Gastrocnemius medialis (tissue), 4 donors: ENCODE results near the gene NCAPD3. TPM values are rescaled to one million over a fixed set of nuclear protein-coding genes. Genes with fewer than 3 reads are reported as not detected.

Experiments
- ATAC-seq, 2 donors: fragments of 150-250 bp; one replicate each; pipeline ENCODE4 v1.9.1; 2016
- DNase-seq, 2 donors: peaks; one replicate each; pipeline ENCODE4 v3.0.0-alpha.2; 2019
- H3K27ac ChIP-seq, 4 donors: fragments of 200-600 bp; sonication (generic); 1 replicate in 1 of 4; 2 replicates in 3 of 4; pipeline ENCODE4 v1.5.1; 2016 to 2018; ENCODE audit warnings: mild to moderate bottlenecking in 2 of 4, moderate library complexity in 1 of 4
- H3K27me3 ChIP-seq, 3 donors: fragments of 200-600 bp; sonication (generic) in 2 of 3; 1 replicate in 1 of 3; 2 replicates in 2 of 3; pipeline versions ENCODE4 v1.5.1 to v1.6.0; 2016 to 2019; ENCODE audit warnings: mild to moderate bottlenecking in 1 of 3, moderate library complexity in 1 of 3
- H3K36me3 ChIP-seq, 2 donors: fragments of 200-600 bp; sonication (generic) in 1 of 2; one replicate each; pipeline ENCODE4 v1.5.1; 2017 to 2018
- H3K4me1 ChIP-seq, 2 donors: fragments of 200-600 bp; sonication (generic) in 1 of 2; one replicate each; pipeline ENCODE4 v1.5.1; 2016 to 2017; ENCODE audit warnings: mild to moderate bottlenecking in 2 of 2
- H3K4me3 ChIP-seq, 4 donors: fragments of 200-600 bp; sonication (generic) in 3 of 4; 1 replicate in 1 of 4; 2 replicates in 3 of 4; pipeline ENCODE4 v1.5.1; 2016 to 2019; ENCODE audit warnings: mild to moderate bottlenecking in 2 of 4
- H3K9me3 ChIP-seq, 3 donors: fragments of 200-600 bp; sonication (generic) in 2 of 3; 1 replicate in 1 of 3; 2 replicates in 2 of 3; pipeline ENCODE4 v1.5.1; 2016 to 2019
- CTCF ChIP-seq, 5 experiments: fragments of 450-650 bp in 3 of 5; fragments of 200-600 bp in 2 of 5; sonication (generic) in 2 of 5; IDR thresholded peaks in 4 of 5; conservative IDR thresholded peaks in 1 of 5; 1 replicate in 4 of 5; 2 replicates in 1 of 5; pipeline ENCODE4 v1.5.1; 2016 to 2019; ENCODE audit warnings: antibody characterized with exemption in 5 of 5, mild to moderate bottlenecking in 3 of 5, moderate library complexity in 3 of 5
- POLR2A ChIP-seq, 2 donors: fragments of 450-650 bp; IDR thresholded peaks; one replicate each; pipeline ENCODE4 v1.6.1; 2017; ENCODE audit warnings: antibody characterized with exemption in 2 of 2, mild to moderate bottlenecking in 2 of 2, moderate library complexity in 2 of 2
- in situ Hi-C, 4 donors: fragments of 200-750 bp; cut with MboI; loops; one replicate each; pipeline versions ENCODE4 v1.15.0 to v1.8.0; 2017; ENCODE audit warnings: low sequenced_read_pairs in 4 of 4
- intact Hi-C: fragments of 100-400 bp; cut with DNase I; formaldehyde crosslinking; loops from one replicate; pipeline ENCODE4 v1.15.1; 2023; ENCODE audit warnings: low total_unique reads
- total RNA-seq, 4 donors: library from RNA; depleted of rRNA; stranded (reverse); fragments of >200 nt; gene quantifications; one replicate each; pipeline versions ENCODE4 v1.1.0 to v1.2.3, GENCODE V29; 2016

Gene NCAPD3
- total RNA-seq, 4 donors from 2014 or later, result 3.6 to 6.7 (median 4.5) TPM

DNA sequence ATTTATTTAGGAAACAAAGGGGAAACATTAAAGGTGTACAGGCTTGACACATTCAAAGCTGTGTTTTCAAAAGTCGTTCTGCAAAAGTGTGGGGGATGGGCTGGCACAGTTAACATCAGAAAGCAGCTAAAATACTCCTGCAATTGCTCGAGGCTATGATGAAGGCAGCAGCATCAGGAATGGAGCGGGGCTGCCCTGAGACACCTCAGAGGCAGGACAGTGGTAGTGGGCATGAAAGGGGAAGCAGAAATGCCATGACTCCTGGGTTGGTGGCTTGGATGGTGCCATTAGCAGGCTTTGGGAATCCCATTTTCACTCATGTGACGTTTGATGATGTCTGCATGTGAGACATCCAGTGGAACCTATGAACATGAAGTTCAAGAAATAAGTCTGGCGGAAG is 646 bp downstream of the NCAPD3 start:
- peaks cover 32 to 37% of the 10 kb centered on the region in 2 donors for H3K4me1 ChIP-seq
- in situ Hi-C loops (no loop called here), intact Hi-C loops (loop anchor here (5.0 to 10.0 kb wide), 4 partner anchors 106 to 268 kb away; partner anchors contain the start of genes GLB1L2 and IGSF9B)
- H3K9me3 ChIP-seq, result no peaks in the 10 kb centered on the region
- no peak for DNase-seq
- H3K27ac ChIP-seq, result peak overlapping the region in 2 of 4 donors; percentile 97 to 98
- ATAC-seq, result no peak
- peaks cover 0 to 18% of the 10 kb centered on the region in 2 donors for H3K36me3 ChIP-seq
- TF ChIP-seq CTCF (IDR thresholded peaks at IDR 0.05 in 4 of 5, conservative IDR thresholded peaks at IDR 0.05 in 1 of 5), result no peak
- TF ChIP-seq POLR2A (IDR thresholded peaks at IDR 0.05), result no peak
- no peaks in the 10 kb centered on the region for H3K27me3 ChIP-seq
- H3K4me3 ChIP-seq, result peak overlapping the region; percentile 78 to 88 (median 85)

- peaks cover 0 to 31% of the 10 kb centered on the region in 2 donors for H3K36me3 ChIP-seq
- DNase-seq, result no peak
- ATAC-seq, result no peak
- no peaks in the 10 kb centered on the region for H3K4me1 ChIP-seq
- TF ChIP-seq CTCF (IDR thresholded peaks at IDR 0.05 in 4 of 5, conservative IDR thresholded peaks at IDR 0.05 in 1 of 5), result no peak
- no peak for TF ChIP-seq POLR2A (IDR thresholded peaks at IDR 0.05)
- no peaks in the 10 kb centered on the region for H3K27me3 ChIP-seq
- no peaks in the 10 kb centered on the region for H3K9me3 ChIP-seq
- intact Hi-C loops, result no loop called here
- no peak overlapping the region for H3K4me3 ChIP-seq
- in situ Hi-C loops, result no loop called here
- H3K27ac ChIP-seq, result no peak overlapping the region
Observed at GRCh38 chr11:134216816-134217215, 7.0 kb downstream of the NCAPD3 start.

GRCh38 chr11:134215836-134216235 is 7.9 kb downstream of the NCAPD3 start:
- DNase-seq (no peak), ATAC-seq (no peak)
- peaks cover 0 to 31% of the 10 kb centered on the region in 2 donors for H3K36me3 ChIP-seq
- intact Hi-C loops (no loop called here), in situ Hi-C loops (no loop called here)
- no peaks in the 10 kb centered on the region for H3K27me3 ChIP-seq
- H3K4me3 ChIP-seq, result no peak overlapping the region
- TF ChIP-seq POLR2A (IDR thresholded peaks at IDR 0.05), result no peak
- no peak for TF ChIP-seq CTCF (IDR thresholded peaks at IDR 0.05 in 4 of 5, conservative IDR thresholded peaks at IDR 0.05 in 1 of 5)
- no peaks in the 10 kb centered on the region for H3K9me3 ChIP-seq
- H3K4me1 ChIP-seq, result no peaks in the 10 kb centered on the region
- no peak overlapping the region for H3K27ac ChIP-seq

GRCh38 chr11:134207538-134208239 is 16.1 kb downstream of the NCAPD3 start:
- in situ Hi-C loops, result no loop called here
- ATAC-seq (no peak), DNase-seq (no peak)
- Histone ChIP-seq H3K9me3 (no peaks in the 10 kb centered on the region), H3K4me1 (no peaks in the 10 kb centered on the region), H3K27ac (no peak overlapping the region), H3K36me3 (peaks cover under 1 to 38% of the 10 kb centered on the region in 2 donors), H3K27me3 (no peaks in the 10 kb centered on the region), H3K4me3 (no peak overlapping the region)
- intact Hi-C loops, result no loop called here
- TF ChIP-seq POLR2A (IDR thresholded peaks at IDR 0.05), result no peak
- peak in 3 of 5 experiments; percentile 43 to 63 (median 52) for TF ChIP-seq CTCF (IDR thresholded peaks at IDR 0.05 in 4 of 5, conservative IDR thresholded peaks at IDR 0.05 in 1 of 5)
